ENCODE results near the gene ENOPH1. TPM values are rescaled to one million over a fixed set of nuclear protein-coding genes. Genes with fewer than 3 reads are reported as not detected.

Gene ENOPH1
- total and polyA plus RNA-seq, 2 of the 4 experiments (the other 2 are of a cell fraction) = 18.0 to 36.0 TPM

DNA sequence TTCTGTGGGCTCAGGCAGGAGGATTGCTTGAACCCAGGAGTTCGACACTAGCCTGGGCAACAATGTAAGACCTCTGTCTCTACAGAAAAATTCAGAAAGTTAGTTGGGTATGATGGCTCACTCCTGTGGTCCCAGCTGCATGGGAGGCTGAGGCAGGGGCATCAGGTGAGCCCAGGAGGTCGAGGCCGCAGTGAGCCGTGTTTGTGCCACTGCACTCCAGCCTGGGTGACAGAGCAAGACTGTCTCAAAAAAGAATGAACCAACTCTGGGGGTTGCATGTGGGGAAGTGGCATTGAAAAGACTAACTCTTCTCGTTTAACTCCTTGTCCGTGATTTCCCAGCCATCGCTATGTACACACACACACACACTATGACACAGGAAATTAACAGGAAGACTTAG, 26.9 kb downstream of the ENOPH1 start:
- in situ Hi-C loops (cut with MboI; ENCODE audit: low sequenced_read_pairs) = no loop called here
- Histone ChIP-seq H3K4ac (ENCODE audit: low read depth, low read length) (no peak overlapping the region), H3K36me3 (ENCODE audit: control insufficient read depth, insufficient read depth, low read length) (peaks cover 13% of the 10 kb centered on the region), H3K14ac (replicated peaks; ENCODE audit: low read depth, low read length) (no peak overlapping the region), H3K27ac (ENCODE audit: insufficient read depth, low read length) (no peak overlapping the region), H3K79me1 (ENCODE audit: low read depth in 1 of 2, low read length in 2 of 2) (peaks cover 3 to 9% of the 10 kb centered on the region in 2 experiments; a peak in 2 of 4 replicates), H3K4me3 (ENCODE audit: insufficient read depth, low read depth, low read length) (no peak overlapping the region), H4K91ac (ENCODE audit: insufficient read depth, low read depth, low read length) (no peak overlapping the region), H3K18ac (ENCODE audit: low read depth, low read length) (no peak overlapping the region), H3K4me1 (ENCODE audit: control insufficient read depth, insufficient read depth, low read length) (no peaks in the 10 kb centered on the region), H4K8ac (ENCODE audit: low read depth in 2 of 2, low read length in 2 of 2) (no peak overlapping the region), H3K4me2 (ENCODE audit: low read depth, low read length) (no peak overlapping the region), H3K23ac (ENCODE audit: low read depth, low read length) (no peak overlapping the region), H3K9me1 (ENCODE audit: insufficient read depth, low read length) (no peaks in the 10 kb centered on the region), H2BK5ac (ENCODE audit: low read depth, low read length, poor library complexity, severe bottlenecking) (no peak overlapping the region), H4K20me1 (ENCODE audit: insufficient read depth, low read length) (no peaks in the 10 kb centered on the region), H2AFZ (replicated peaks; ENCODE audit: low read length, poor library complexity) (no peak overlapping the region), H3K9ac (ENCODE audit: low read depth, low read length) (no peak overlapping the region), H2BK20ac (ENCODE audit: low read depth, low read length) (no peak overlapping the region), H2AK5ac (ENCODE audit: low read depth, low read length) (no peak overlapping the region), H2BK120ac (ENCODE audit: low read depth, low read length) (no peak overlapping the region), H3K27me3 (ENCODE audit: control insufficient read depth, insufficient read depth, low read length) (no peaks in the 10 kb centered on the region), H3K56ac (ENCODE audit: extremely low read depth, insufficient read depth, low read length) (no peak overlapping the region), H2AK9ac (replicated peaks; ENCODE audit: low read depth, low read length, poor library complexity) (no peak overlapping the region), H2BK15ac (ENCODE audit: low read depth, low read length) (no peak overlapping the region), H3K9me3 (ENCODE audit: control insufficient read depth, insufficient read depth, low read length) (no peaks in the 10 kb centered on the region), H4K5ac (ENCODE audit: low read depth, low read length) (no peak overlapping the region)
- dilution Hi-C loops (cut with HindIII; ENCODE audit: low sequenced_read_pairs, unreplicated experiment) = no loop called here
- ChIA-PET POLR2A (ENCODE audit: unreplicated experiment) (no interaction called here), CTCF (no interaction called here)
- ATAC-seq (ENCODE audit: low read depth) (no peak), DNase-seq (no peak)
- TF ChIP-seq CEBPB (IDR thresholded peaks at IDR 0.05; ENCODE audit: low read depth, low read length) (no peak), RFX5 (IDR thresholded peaks at IDR 0.05; ENCODE audit: low read depth, low read length) (no peak), MAZ (IDR thresholded peaks at IDR 0.05; ENCODE audit: borderline replicate concordance, low read depth, low read length) (no peak), FOS (IDR thresholded peaks at IDR 0.05; ENCODE audit: low read depth, low read length) (no peak), RCOR1 (IDR thresholded peaks at IDR 0.05; ENCODE audit: insufficient replicate concordance, low read length) (no peak), SMC3 (IDR thresholded peaks at IDR 0.05; ENCODE audit: low read depth, low read length) (no peak), RAD21 (IDR thresholded peaks at IDR 0.05; ENCODE audit: low read length) (no peak), CHD1 (IDR thresholded peaks at IDR 0.05; ENCODE audit: low read depth, low read length) (no peak), MXI1 (IDR thresholded peaks at IDR 0.05; ENCODE audit: borderline replicate concordance, low read depth, low read length) (no peak), POLR2A (IDR thresholded peaks at IDR 0.05; ENCODE audit: low read depth, low read length) (no peak), MAFK (IDR thresholded peaks at IDR 0.05; ENCODE audit: low read depth, low read length) (no peak), NFE2L2 (IDR thresholded peaks at IDR 0.05; ENCODE audit: low read depth, low read length) (no peak), BHLHE40 (IDR thresholded peaks at IDR 0.05; ENCODE audit: low read depth, low read length) (no peak)
- TF ChIP-seq, protein P1, sequence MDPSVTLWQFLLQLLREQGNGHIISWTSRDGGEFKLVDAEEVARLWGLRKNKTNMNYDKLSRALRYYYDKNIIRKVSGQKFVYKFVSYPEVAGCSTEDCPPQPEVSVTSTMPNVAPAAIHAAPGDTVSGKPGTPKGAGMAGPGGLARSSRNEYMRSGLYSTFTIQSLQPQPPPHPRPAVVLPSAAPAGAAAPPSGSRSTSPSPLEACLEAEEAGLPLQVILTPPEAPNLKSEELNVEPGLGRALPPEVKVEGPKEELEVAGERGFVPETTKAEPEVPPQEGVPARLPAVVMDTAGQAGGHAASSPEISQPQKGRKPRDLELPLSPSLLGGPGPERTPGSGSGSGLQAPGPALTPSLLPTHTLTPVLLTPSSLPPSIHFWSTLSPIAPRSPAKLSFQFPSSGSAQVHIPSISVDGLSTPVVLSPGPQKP (IDR thresholded peaks at IDR 0.05; ENCODE audit: borderline replicate concordance, low read depth, low read length) = no peak
- TF ChIP-seq, protein P2, sequence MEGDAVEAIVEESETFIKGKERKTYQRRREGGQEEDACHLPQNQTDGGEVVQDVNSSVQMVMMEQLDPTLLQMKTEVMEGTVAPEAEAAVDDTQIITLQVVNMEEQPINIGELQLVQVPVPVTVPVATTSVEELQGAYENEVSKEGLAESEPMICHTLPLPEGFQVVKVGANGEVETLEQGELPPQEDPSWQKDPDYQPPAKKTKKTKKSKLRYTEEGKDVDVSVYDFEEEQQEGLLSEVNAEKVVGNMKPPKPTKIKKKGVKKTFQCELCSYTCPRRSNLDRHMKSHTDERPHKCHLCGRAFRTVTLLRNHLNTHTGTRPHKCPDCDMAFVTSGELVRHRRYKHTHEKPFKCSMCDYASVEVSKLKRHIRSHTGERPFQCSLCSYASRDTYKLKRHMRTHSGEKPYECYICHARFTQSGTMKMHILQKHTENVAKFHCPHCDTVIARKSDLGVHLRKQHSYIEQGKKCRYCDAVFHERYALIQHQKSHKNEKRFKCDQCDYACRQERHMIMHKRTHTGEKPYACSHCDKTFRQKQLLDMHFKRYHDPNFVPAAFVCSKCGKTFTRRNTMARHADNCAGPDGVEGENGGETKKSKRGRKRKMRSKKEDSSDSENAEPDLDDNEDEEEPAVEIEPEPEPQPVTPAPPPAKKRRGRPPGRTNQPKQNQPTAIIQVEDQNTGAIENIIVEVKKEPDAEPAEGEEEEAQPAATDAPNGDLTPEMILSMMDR (conservative IDR thresholded peaks at IDR 0.05; ENCODE audit: low read depth, low read length) = no peak
- TF ChIP-seq, protein P3, sequence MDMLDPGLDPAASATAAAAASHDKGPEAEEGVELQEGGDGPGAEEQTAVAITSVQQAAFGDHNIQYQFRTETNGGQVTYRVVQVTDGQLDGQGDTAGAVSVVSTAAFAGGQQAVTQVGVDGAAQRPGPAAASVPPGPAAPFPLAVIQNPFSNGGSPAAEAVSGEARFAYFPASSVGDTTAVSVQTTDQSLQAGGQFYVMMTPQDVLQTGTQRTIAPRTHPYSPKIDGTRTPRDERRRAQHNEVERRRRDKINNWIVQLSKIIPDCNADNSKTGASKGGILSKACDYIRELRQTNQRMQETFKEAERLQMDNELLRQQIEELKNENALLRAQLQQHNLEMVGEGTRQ (IDR thresholded peaks at IDR 0.05; ENCODE audit: low read depth, low read length) = no peak
- BruUV-seq (replicated peaks) = no TSS peak
- intact Hi-C loops (cut with micrococcal nuclease) = no loop called here
- 100% methylated on average over 4 of the region's 7 CpGs; no CpG with 5 or more reads in 1 of the 2 experiments for WGBS, 2 experiments (ENCODE audit: extremely low coverage in 2 of 2, insufficient read length in 1 of 2)
